Measurements from ENCODE around the gene CD79B. TPM values are rescaled to one million over a fixed set of nuclear protein-coding genes. Genes with fewer than 3 reads are reported as not detected.
"Not testable (repeated sequence)": the region's sequence is repeated elsewhere in the genome, so short reads cannot be mapped to it uniquely, and the experiment has no call there.

CD79B gene
- total and polyA plus RNA-seq, 10 of the 15 experiments (the other 5 are each of a cell fraction or from before 2014, with no cell fraction given), result 17.5 to 148 (median 79.1) TPM

GRCh38 chr17:63922402-63922801, 9.7 kb downstream of the CD79B start:
- ChIA-PET SMC1A (ENCODE audit: uncharacterized antibody, unreplicated experiment) (interaction anchor here (0.7 to 14.0 kb wide), 9 partner anchors 9 to 212 kb away, joined by 3 to 248 read pairs (median 6); partner anchors contain the start of genes CD79B and ICAM2), RAD21 (ENCODE audit: unreplicated experiment) (interaction anchor here (1.2 to 9.2 kb wide), 7 partner anchors 11 to 210 kb away, joined by 3 to 288 read pairs (median 13); partner anchors contain the start of genes CD79B and ICAM2), POLR2A (interaction anchor here (0.6 to 1.5 kb wide), 7 partner anchors 9 to 1236 kb away, joined by 3 to 15 read pairs (median 4); partner anchors contain the start of genes CD79B and POLG2), CTCF (interaction anchor here (0.6 to 17.4 kb wide), 13 partner anchors 9 to 211 kb away, joined by 3 to 481 read pairs (median 5); partner anchors contain the start of gene CD79B)
- in situ Hi-C loops (cut with MboI), result loop anchor here (5.0 kb wide), 2 partner anchors 100 to 210 kb away; partner anchors contain the start of genes ERN1 and ICAM2
- Histone ChIP-seq H3K27ac (ENCODE audit: control insufficient read depth, insufficient read depth) (peak overlapping the region; percentile 62; the same call in 1 of the 2 replicates), H3K4me2 (ENCODE audit: control insufficient read depth, insufficient read depth) (peak overlapping the region; percentile 47), H3K4me1 (ENCODE audit: control insufficient read depth, insufficient read depth, low read length) (peaks cover 19% of the 10 kb centered on the region), H2AFZ (ENCODE audit: control insufficient read depth, low read depth, low read length) (peak overlapping the region; percentile 71)
- H3K9me3 ChIP-seq (replicated peaks; ENCODE audit: control insufficient read depth, insufficient read depth, low read length); DNase-seq (ENCODE audit: low read depth, low spot score); H3K9ac ChIP-seq (ENCODE audit: control insufficient read depth, insufficient read depth, low read length); H3K4me3 ChIP-seq; BruUV-seq (replicated peaks); H3K79me2 ChIP-seq (ENCODE audit: control insufficient read depth, insufficient read depth, low read length); intact Hi-C loops (cut with micrococcal nuclease; ENCODE audit: unreplicated experiment); H3K36me3 ChIP-seq (ENCODE audit: control insufficient read depth in 2 of 2, insufficient read depth in 2 of 2, low read length in 1 of 2); H3K27me3 ChIP-seq (replicated peaks in 1 of 2; ENCODE audit: control insufficient read depth in 2 of 2, insufficient read depth in 2 of 2, low read length in 1 of 2); H4K20me1 ChIP-seq (ENCODE audit: control insufficient read depth, insufficient read depth): not testable (repeated sequence)
- peak; percentile 52; the same call in 1 of the 2 replicates for TF ChIP-seq RELB (IDR thresholded peaks at IDR 0.05; ENCODE audit: low read depth)
- TF ChIP-seq NBN (IDR thresholded peaks at IDR 0.05), result 0 out of 2 replicates have a peak, but pooled peaks have one; percentile 65
- peak; percentile 80 for TF ChIP-seq MEF2B (IDR thresholded peaks at IDR 0.05; ENCODE audit: partially characterized antibody, poor library complexity, severe bottlenecking)
- peak; percentile 79 for TF ChIP-seq SPI1 (IDR thresholded peaks at IDR 0.05; ENCODE audit: borderline replicate concordance, insufficient read depth, low read depth, low read length)
- TF ChIP-seq MTA2 (IDR thresholded peaks at IDR 0.05; ENCODE audit: low read depth), result peak; percentile 45; the same call in 1 of the 2 replicates
- peak; percentile 52 to 65; a peak in 3 of 4 replicates for TF ChIP-seq IKZF2 (IDR thresholded peaks at IDR 0.05)
- TF ChIP-seq POU2F2 (IDR thresholded peaks at IDR 0.05; ENCODE audit: borderline replicate concordance, low read depth, low read length), result 0 out of 3 replicates have a peak, but pooled peaks have one; percentile 32
- TF ChIP-seq SKIL (IDR thresholded peaks at IDR 0.05; ENCODE audit: low read depth, poor library complexity, severe bottlenecking), result peak; percentile 20
- peak; percentile 52 to 91; a peak in 3 of 4 replicates for TF ChIP-seq BHLHE40 (IDR thresholded peaks at IDR 0.05; ENCODE audit: borderline replicate concordance in 1 of 2, low read depth in 2 of 2, low read length in 1 of 2)
- peak; percentile 75 for TF ChIP-seq ZNF687 (IDR thresholded peaks at IDR 0.05)
- FAIRE-seq (peak; percentile 62), ATAC-seq (peak; percentile 80)
- 2% methylated on average over 9 of the region's 9 CpGs for WGBS (ENCODE audit: insufficient coverage, insufficient replicate concordance, low lambda C conversion rate, missing lambda C conversion rate)

All from GM12878 (cell line).